HEK293 (cell line): ENCODE measurements around the gene RASA1.

Source experiments
- CTCF ChIA-PET: fragments of 350-600 bp; formaldehyde crosslinking; extraction: SDS; loops from one replicate; lab custom pipeline; 2021; ENCODE audit warnings: antibody characterized with exemption; lab: Yijun Ruan, JAX
- POLR2A ChIA-PET: fragments of 300-600 bp; formaldehyde crosslinking; extraction: SDS; loops from one replicate; lab custom pipeline; 2020; ENCODE audit warnings: antibody characterized with exemption, inconsistent platforms; lab: Yijun Ruan, JAX
- H3K27ac ChIP-seq: fragments of 200-500 bp; sonication (Bioruptor generic); 2 replicates; pipeline ENCODE4 v1.5.1; 2014; ENCODE audit warnings: low read depth, low read length, control low read depth, inconsistent platforms; ENCODE audit errors: extremely low read depth
- H3K36me3 ChIP-seq, 2 experiments: fragments of 200-500 bp in 1 of 2; sonication (Bioruptor generic) in 1 of 2; 1 replicate in 1 of 2; 2 replicates in 1 of 2; pipeline ENCODE4 v1.5.1; 2014 to 2017; ENCODE audit warnings: inconsistent platforms in 2 of 2, low read length in 2 of 2; ENCODE audit not compliant: control insufficient read depth in 2 of 2, insufficient read depth in 1 of 2
- H3K4me1 ChIP-seq: fragments of 200-500 bp; sonication (Bioruptor generic); 2 replicates; pipeline ENCODE4 v1.5.1; 2014; ENCODE audit warnings: mild to moderate bottlenecking, low read length, inconsistent platforms; ENCODE audit not compliant: control insufficient read depth, insufficient read depth
- H3K4me3 ChIP-seq: 2 replicates; pipeline ENCODE4 v1.5.1; 2011; ENCODE audit warnings: low read depth, mild to moderate bottlenecking, control low read depth, low read length, moderate library complexity
- H3K9me3 ChIP-seq: fragments of 200-500 bp; sonication (Bioruptor generic); 2 replicates; pipeline ENCODE4 v1.5.1; 2014; ENCODE audit warnings: low read depth, low read length, inconsistent platforms; ENCODE audit not compliant: control insufficient read depth, insufficient read depth
- INSM2 ChIP-seq: fragments of 450-650 bp; formaldehyde crosslinking; IDR thresholded peaks from 2 replicates; pipeline ENCODE4 v1.5.1; 2016; ENCODE audit warnings: missing biosample characterization, missing genetic modification characterization
- SP2 ChIP-seq: fragments of 450-650 bp; formaldehyde crosslinking; IDR thresholded peaks from 2 replicates; pipeline ENCODE4 v1.5.1; 2016; ENCODE audit warnings: missing biosample characterization, missing genetic modification characterization
- TSHZ1 ChIP-seq: fragments of 450-650 bp; formaldehyde crosslinking; IDR thresholded peaks from 2 replicates; pipeline ENCODE4 v1.5.1; 2016; ENCODE audit warnings: missing biosample characterization, missing genetic modification characterization, borderline replicate concordance
- ZNF114 ChIP-seq: fragments of 450-650 bp; formaldehyde crosslinking; IDR thresholded peaks from 2 replicates; pipeline ENCODE4 v1.5.0; 2017; ENCODE audit warnings: missing biosample characterization, missing genetic modification characterization
- ZNF146 ChIP-seq: fragments of 450-650 bp; formaldehyde crosslinking; IDR thresholded peaks from 2 replicates; pipeline ENCODE4 v1.5.1; 2016; ENCODE audit warnings: missing biosample characterization, missing genetic modification characterization
- ZNF202 ChIP-seq: fragments of 450-650 bp; formaldehyde crosslinking; IDR thresholded peaks from 2 replicates; pipeline ENCODE4 v1.5.1; 2016; ENCODE audit warnings: missing biosample characterization, missing genetic modification characterization, borderline replicate concordance
- ZNF221 ChIP-seq: fragments of 450-650 bp; formaldehyde crosslinking; IDR thresholded peaks from 2 replicates; pipeline ENCODE4 v1.5.1; 2017; ENCODE audit warnings: missing biosample characterization, missing genetic modification characterization, borderline replicate concordance
- ZNF24 ChIP-seq: fragments of 450-650 bp; formaldehyde crosslinking; IDR thresholded peaks from 2 replicates; pipeline ENCODE4 v1.5.1; 2016; ENCODE audit warnings: missing biosample characterization, missing genetic modification characterization
- ZNF398 ChIP-seq: fragments of 450-650 bp; formaldehyde crosslinking; IDR thresholded peaks from 2 replicates; pipeline ENCODE4 v1.5.1; 2017; ENCODE audit warnings: missing biosample characterization, missing genetic modification characterization
- ZNF558 ChIP-seq: fragments of 450-650 bp; formaldehyde crosslinking; IDR thresholded peaks from 2 replicates; pipeline ENCODE4 v1.5.1; 2016; ENCODE audit warnings: missing biosample characterization, missing genetic modification characterization
- ZNF768 ChIP-seq: fragments of 450-650 bp; formaldehyde crosslinking; IDR thresholded peaks from 2 replicates; pipeline ENCODE4 v1.5.1; 2018; ENCODE audit warnings: missing biosample characterization, mild to moderate bottlenecking, missing genetic modification characterization
- ZNF792 ChIP-seq: fragments of 450-650 bp; formaldehyde crosslinking; IDR thresholded peaks from 2 replicates; pipeline ENCODE4 v1.5.1; 2016; ENCODE audit warnings: missing biosample characterization, missing genetic modification characterization
- TF ChIP-seq, protein P1 (sequence below): fragments of 450-650 bp; formaldehyde crosslinking; IDR thresholded peaks from 2 replicates; pipeline ENCODE4 v1.5.1; 2016; ENCODE audit warnings: missing biosample characterization, missing genetic modification characterization
- TF ChIP-seq, protein P2 (sequence below): fragments of 450-650 bp; formaldehyde crosslinking; conservative IDR thresholded peaks from 2 replicates; pipeline ENCODE4 v1.5.1; 2016; ENCODE audit warnings: low read depth, missing biosample characterization, missing genetic modification characterization

Gene RASA1

DNA sequence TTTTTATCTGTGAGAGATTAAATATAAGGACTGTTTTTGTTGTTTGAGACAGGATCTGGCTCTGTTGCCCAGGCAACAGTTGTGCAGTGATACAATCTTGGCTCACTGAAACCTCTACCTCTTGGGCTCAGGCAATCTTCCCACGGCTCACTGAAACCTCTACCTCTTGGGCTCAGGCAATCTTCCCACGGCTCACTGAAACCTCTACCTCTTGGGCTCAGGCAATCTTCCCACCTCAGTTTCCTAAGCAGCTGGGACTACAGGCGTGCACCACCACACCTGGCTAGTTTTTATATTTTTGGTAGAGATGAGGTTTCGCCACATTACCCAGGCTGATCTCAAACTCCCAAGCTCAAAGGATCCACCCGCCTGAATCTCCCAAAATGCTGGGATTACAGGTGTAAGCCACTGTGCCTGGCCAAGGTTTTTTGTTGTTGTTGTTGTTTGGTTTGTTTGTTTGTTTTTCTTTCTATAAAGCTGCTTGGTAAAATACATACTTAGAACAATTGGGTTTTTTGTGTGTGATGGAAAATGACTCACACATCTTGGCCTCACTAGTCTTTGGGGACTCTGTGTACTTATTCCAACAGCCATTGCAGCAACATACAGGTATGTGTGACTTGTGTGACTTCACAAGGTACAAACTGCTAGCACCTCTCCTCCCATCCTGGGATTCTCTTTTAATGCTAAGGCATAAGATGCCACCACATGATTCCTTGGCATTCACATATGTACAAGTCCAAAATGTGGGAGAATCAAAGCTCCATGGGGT, 36.5 kb upstream of the RASA1 start:
- Histone ChIP-seq H3K4me1 (no peaks in the 10 kb centered on the region), H3K27ac (no peak overlapping the region), H3K36me3 (no peaks in the 10 kb centered on the region), H3K9me3 (no peaks in the 10 kb centered on the region), H3K4me3 (no peak overlapping the region)
- TF ChIP-seq ZNF221 (tag by site-specific recombination) (no peak), ZNF398 (no peak), TSHZ1 (tag by site-specific recombination) (no peak), ZNF24 (tag by site-specific recombination) (no peak), ZNF146 (tag by site-specific recombination) (no peak), ZNF558 (tag by site-specific recombination) (no peak), ZNF768 (tag by site-specific recombination) (no peak), SP2 (tag by site-specific recombination) (no peak), ZNF792 (tag by site-specific recombination) (no peak), ZNF202 (no peak), INSM2 (tag by site-specific recombination) (no peak), ZNF114 (tag by site-specific recombination) (no peak)
- TF ChIP-seq, protein P1, sequence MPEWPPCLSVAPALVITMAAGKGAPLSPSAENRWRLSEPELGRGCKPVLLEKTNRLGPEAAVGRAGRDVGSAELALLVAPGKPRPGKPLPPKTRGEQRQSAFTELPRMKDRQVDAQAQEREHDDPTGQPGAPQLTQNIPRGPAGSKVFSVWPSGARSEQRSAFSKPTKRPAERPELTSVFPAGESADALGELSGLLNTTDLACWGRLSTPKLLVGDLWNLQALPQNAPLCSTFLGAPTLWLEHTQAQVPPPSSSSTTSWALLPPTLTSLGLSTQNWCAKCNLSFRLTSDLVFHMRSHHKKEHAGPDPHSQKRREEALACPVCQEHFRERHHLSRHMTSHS = no peak
- TF ChIP-seq, protein P2, sequence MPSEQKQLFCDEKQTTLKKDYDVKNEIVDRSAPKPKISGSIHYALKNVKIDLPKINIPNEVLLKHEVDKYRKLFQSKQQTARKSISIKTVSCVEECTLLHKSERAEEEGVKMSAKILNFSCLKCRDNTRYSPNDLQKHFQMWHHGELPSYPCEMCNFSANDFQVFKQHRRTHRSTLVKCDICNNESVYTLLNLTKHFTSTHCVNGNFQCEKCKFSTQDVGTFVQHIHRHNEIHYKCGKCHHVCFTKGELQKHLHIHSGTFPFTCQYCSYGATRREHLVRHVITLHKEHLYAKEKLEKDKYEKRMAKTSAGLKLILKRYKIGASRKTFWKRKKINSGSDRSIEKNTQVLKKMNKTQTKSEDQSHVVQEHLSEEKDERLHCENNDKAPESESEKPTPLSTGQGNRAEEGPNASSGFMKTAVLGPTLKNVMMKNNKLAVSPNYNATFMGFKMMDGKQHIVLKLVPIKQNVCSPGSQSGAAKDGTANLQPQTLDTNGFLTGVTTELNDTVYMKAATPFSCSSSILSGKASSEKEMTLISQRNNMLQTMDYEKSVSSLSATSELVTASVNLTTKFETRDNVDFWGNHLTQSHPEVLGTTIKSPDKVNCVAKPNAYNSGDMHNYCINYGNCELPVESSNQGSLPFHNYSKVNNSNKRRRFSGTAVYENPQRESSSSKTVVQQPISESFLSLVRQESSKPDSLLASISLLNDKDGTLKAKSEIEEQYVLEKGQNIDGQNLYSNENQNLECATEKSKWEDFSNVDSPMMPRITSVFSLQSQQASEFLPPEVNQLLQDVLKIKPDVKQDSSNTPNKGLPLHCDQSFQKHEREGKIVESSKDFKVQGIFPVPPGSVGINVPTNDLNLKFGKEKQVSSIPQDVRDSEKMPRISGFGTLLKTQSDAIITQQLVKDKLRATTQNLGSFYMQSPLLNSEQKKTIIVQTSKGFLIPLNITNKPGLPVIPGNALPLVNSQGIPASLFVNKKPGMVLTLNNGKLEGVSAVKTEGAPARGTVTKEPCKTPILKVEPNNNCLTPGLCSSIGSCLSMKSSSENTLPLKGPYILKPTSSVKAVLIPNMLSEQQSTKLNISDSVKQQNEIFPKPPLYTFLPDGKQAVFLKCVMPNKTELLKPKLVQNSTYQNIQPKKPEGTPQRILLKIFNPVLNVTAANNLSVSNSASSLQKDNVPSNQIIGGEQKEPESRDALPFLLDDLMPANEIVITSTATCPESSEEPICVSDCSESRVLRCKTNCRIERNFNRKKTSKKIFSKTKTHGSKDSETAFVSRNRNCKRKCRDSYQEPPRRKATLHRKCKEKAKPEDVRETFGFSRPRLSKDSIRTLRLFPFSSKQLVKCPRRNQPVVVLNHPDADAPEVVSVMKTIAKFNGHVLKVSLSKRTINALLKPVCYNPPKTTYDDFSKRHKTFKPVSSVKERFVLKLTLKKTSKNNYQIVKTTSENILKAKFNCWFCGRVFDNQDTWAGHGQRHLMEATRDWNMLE (tag by site-specific recombination) = no peak
- CTCF ChIA-PET = no interaction called here
- POLR2A ChIA-PET = no interaction called here
